Measurements from ENCODE around the gene UQCC3. TPM values are rescaled to one million over a fixed set of nuclear protein-coding genes. Genes with fewer than 3 reads are reported as not detected.

Gene UQCC3, protein sequence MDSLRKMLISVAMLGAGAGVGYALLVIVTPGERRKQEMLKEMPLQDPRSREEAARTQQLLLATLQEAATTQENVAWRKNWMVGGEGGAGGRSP
- 1 to 10 TPM; 4.9 to 9.7 (median 8.2) TPM for total RNA-seq
- polyA plus RNA-seq: 10 to 100 TPM; 15.8 to 19.8 (median 18.0) TPM

DNA sequence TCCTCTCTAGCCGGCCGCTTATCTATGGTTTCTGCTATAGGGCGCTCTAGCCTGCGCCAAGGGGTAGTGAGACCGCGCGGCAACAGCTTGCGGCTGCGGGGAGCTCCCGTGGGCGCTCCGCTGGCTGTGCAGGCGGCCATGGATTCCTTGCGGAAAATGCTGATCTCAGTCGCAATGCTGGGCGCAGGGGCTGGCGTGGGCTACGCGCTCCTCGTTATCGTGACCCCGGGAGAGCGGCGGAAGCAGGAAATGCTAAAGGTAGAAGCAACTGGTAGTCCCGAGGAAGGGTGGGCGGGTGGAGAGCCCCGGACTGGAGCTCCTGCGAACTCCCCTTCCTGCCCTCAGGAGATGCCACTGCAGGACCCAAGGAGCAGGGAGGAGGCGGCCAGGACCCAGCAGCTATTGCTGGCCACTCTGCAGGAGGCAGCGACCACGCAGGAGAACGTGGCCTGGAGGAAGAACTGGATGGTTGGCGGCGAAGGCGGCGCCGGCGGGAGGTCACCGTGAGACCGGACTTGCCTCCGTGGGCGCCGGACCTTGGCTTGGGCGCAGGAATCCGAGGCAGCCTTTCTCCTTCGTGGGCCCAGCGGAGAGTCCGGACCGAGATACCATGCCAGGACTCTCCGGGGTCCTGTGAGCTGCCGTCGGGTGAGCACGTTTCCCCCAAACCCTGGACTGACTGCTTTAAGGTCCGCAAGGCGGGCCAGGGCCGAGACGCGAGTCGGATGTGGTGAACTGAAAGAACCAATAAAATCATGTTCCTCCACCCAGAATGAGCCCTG lies at the start of gene UQCC3, which contains the start of gene LBHD1:
UQCC3 (plus strand) TSS at position 66 of the 782 bp plus-strand sequence; CDS start at position 139, 73 bp downstream.
LBHD1 (minus strand) TSS at position 660 of the 782 bp plus-strand sequence. CDS start 2,236 bp downstream, outside the sequence.
- 0 to 1% methylated on average over 59 of the region's 59 CpGs for WGBS, 2 donors
- H3K4me1 ChIP-seq: peaks cover 0 to 40% (median 38%) of the 10 kb centered on the region in 4 donors
- H3K27me3 ChIP-seq: no peaks in the 10 kb centered on the region

DNA sequence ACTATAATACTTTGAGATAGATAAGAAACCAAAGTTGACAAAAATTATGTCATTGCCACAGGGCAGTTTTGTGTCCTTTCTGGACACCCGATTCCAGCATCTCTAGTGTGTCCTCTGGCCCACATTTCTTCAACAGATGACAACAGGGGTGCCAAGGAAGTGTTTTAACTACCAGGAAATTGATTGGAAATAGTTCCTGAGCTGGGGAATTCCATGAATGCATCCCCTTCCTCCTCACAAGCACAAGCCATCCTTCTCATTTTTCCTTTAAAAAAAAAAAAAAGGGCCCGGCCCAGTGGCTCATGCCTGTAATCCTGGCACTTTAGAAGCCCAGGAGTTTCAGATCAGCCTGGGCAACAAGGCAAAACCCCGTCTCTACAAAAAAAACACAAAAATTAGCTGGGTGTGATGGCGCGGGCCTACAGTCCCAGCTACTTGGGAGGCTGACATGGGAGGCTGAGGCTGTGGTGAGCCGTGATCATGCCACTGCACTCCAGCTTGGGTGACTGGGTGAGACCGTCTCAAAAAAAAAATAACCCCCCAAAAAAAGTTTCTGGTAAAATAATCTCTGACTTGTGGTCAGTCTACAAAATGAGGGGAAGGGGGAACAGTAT lies 48.9 kb upstream of the UQCC3 start:
- TF ChIP-seq EP300 (IDR thresholded peaks at IDR 0.05) (no peak), POLR2A (IDR thresholded peaks at IDR 0.05) (no peak), POLR2AphosphoS5 (IDR thresholded peaks at IDR 0.05) (no peak)
- TF ChIP-seq, protein P1, sequence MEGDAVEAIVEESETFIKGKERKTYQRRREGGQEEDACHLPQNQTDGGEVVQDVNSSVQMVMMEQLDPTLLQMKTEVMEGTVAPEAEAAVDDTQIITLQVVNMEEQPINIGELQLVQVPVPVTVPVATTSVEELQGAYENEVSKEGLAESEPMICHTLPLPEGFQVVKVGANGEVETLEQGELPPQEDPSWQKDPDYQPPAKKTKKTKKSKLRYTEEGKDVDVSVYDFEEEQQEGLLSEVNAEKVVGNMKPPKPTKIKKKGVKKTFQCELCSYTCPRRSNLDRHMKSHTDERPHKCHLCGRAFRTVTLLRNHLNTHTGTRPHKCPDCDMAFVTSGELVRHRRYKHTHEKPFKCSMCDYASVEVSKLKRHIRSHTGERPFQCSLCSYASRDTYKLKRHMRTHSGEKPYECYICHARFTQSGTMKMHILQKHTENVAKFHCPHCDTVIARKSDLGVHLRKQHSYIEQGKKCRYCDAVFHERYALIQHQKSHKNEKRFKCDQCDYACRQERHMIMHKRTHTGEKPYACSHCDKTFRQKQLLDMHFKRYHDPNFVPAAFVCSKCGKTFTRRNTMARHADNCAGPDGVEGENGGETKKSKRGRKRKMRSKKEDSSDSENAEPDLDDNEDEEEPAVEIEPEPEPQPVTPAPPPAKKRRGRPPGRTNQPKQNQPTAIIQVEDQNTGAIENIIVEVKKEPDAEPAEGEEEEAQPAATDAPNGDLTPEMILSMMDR (IDR thresholded peaks at IDR 0.05): no peak
- intact Hi-C loops (cut with DNase I): loop anchor here (2.0 to 5.0 kb wide), 2 partner anchors 24 to 105 kb away; partner anchors contain the start of genes GANAB, HNRNPUL2 and TTC9C
- peak overlapping the region in 3 of 4 donors; percentile 60 to 87 (median 70) for H3K4me3 ChIP-seq
- no peaks in the 10 kb centered on the region for H3K9me3 ChIP-seq
- H3K27me3 ChIP-seq: no peaks in the 10 kb centered on the region
- WGBS, 2 donors: 91 to 93% methylated on average over 7 of the region's 7 CpGs
- peak overlapping the region; percentile 84 to 93 (median 90) for H3K27ac ChIP-seq
- peaks cover 19 to 40% (median 25%) of the 10 kb centered on the region in 4 donors for H3K36me3 ChIP-seq
- peaks cover 0 to 23% (median 19%) of the 10 kb centered on the region in 4 donors for H3K4me1 ChIP-seq
- no peak for DNase-seq

More for the DNA sequence above, at the start of gene UQCC3, which contains the start of gene LBHD1:
- intact Hi-C loops (cut with DNase I): no loop called here
- Histone ChIP-seq H3K27ac (peak within 1 kb of the TSS; percentile 82 to 91 (median 88)), H3K9me3 (no peaks in the 10 kb centered on the region), H3K4me3 (peak within 1 kb of the TSS; percentile 57 to 87 (median 74)), H3K36me3 (peaks cover 0 to 37% (median 5%) of the 10 kb centered on the region in 4 donors)
- TF ChIP-seq POLR2AphosphoS5 (IDR thresholded peaks at IDR 0.05) (peak; percentile 55 to 82 (median 73)), POLR2A (IDR thresholded peaks at IDR 0.05) (peak; percentile 48 to 57)
- TF ChIP-seq, protein P1 (IDR thresholded peaks at IDR 0.05): no peak
- peak; percentile 91 for DNase-seq

DNA sequence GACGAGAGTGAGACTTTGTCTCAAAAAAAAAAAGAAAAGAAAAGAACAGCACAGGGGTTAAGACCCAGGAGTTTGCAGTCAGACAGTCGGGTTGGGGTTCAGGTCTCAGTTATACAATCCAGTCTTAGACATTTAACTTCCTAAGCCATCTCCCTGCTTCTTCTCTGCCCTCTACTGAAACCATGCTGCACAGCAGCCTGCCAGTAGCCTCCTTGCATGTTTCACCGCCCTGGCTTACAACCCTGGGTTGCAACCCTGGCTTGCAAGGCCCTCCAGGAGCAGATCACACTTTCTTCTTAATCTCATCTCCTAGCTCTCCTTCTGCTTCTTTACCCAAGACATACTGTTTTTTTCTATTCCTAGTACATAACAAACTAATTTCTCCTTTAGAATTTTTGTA lies 43.8 kb upstream of the UQCC3 start:
- TF ChIP-seq EP300 (IDR thresholded peaks at IDR 0.05) (no peak), POLR2AphosphoS5 (IDR thresholded peaks at IDR 0.05) (no peak), POLR2A (IDR thresholded peaks at IDR 0.05) (no peak)
- TF ChIP-seq, protein P1 (IDR thresholded peaks at IDR 0.05): no peak
- H3K36me3 ChIP-seq: peaks cover 48 to 81% (median 67%) of the 10 kb centered on the region in 4 donors
- no peak for DNase-seq
- intact Hi-C loops (cut with DNase I): no loop called here
- H3K27ac ChIP-seq: no peak overlapping the region
- H3K27me3 ChIP-seq: no peaks in the 10 kb centered on the region
- H3K4me1 ChIP-seq: peaks cover 0 to 7% (median 0%) of the 10 kb centered on the region in 4 donors
- H3K4me3 ChIP-seq: no peak overlapping the region
- 85 to 89% methylated on average over 3 of the region's 3 CpGs for WGBS, 2 donors
- no peaks in the 10 kb centered on the region for H3K9me3 ChIP-seq

DNA sequence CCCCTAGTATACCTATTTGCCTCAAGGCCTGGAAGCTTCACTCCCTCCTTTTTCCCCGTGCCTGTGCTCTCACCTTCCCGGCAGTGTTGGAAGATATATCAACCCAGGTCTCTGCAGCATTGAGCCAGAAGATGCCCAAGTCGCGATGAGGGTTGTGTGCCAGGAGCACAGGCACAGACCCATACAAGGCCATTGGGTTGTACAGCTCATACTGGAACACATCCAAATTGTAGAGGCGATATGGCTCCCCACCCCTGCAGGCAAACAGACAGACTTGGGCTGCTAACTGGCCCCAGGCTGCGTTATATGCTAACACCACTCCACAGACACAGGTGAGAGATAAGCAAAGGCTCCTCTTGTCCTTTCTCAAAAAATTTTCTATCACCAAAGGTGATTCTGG lies 39.0 kb upstream of the UQCC3 start:
- H3K27me3 ChIP-seq: no peaks in the 10 kb centered on the region
- no peak overlapping the region for H3K4me3 ChIP-seq
- 63 to 85% methylated on average over 6 of the region's 6 CpGs for WGBS, 2 donors
- H3K9me3 ChIP-seq: no peaks in the 10 kb centered on the region
- DNase-seq: no peak
- H3K27ac ChIP-seq: peak overlapping the region in 2 of 4 donors; percentile 10 to 30
- TF ChIP-seq POLR2A (IDR thresholded peaks at IDR 0.05) (no peak), POLR2AphosphoS5 (IDR thresholded peaks at IDR 0.05) (no peak), EP300 (IDR thresholded peaks at IDR 0.05) (no peak)
- intact Hi-C loops (cut with DNase I): no loop called here
- H3K36me3 ChIP-seq: peaks cover 50 to 100% (median 85%) of the 10 kb centered on the region in 4 donors
- peaks cover 0 to 8% (median 0%) of the 10 kb centered on the region in 4 donors for H3K4me1 ChIP-seq

Data from sigmoid colon (tissue), 7 donors.